ENCODE measurements around the gene ZFYVE28.

DNA sequence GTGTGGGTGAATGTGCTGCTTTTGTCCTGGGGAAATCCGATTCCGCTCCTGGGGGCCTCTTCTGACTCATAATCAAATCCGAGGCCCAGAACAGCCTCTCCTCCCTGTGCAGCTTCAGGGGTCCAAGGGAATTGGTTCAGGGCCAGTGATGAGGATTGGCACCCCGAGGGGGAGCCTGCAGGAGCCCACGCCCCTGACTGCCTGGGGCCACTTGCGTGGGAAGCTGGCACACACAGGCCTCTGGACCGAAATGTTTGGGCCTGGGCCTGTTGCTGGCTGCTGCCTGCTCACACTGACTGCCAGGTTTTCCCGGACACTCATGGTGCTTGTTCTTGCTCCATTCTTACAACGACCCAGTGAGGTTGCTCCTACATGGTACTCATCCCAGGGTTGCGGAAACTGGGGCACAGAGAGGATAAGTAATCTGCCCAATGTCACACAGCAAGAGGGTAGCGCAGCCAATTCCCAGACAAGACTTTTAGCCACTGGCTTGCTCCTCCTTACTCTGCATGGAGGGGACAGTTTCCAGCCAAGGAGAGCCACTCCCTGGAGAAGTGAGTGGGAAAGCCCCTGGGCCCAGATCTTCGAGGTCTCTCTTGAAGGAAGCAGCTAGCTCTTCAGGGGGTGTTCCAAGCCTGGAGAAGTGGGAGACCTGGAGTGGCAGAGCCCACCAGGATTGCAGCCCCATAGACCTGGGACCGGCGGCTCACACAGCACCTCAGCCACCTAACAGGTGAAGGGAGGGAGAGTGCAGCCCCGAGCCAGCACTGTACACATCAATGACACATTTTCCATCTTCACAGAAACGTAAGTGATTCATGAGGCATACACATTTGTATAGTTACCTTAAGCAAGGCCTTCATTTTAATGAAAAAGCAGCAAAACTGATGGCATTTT lies 20.6 kb upstream of the ZFYVE28 start:
- TF ChIP-seq CTCF (IDR thresholded peaks at IDR 0.05; ENCODE audit: insufficient read depth, low read length, poor library complexity, severe bottlenecking) (no peak), EZH2phosphoT487 (conservative IDR thresholded peaks at IDR 0.05; ENCODE audit: low read length) (no peak)

All from SU-DHL-6 (cell line).